WTC11 (cell line): ENCODE data around the gene FFAR3. TPM values are rescaled to one million over a fixed set of nuclear protein-coding genes. Genes with fewer than 3 reads are reported as not detected.

Experiments
- SMAD3 ChIP-seq: sonication (generic); formaldehyde crosslinking; IDR thresholded peaks from 2 replicates; pipeline ENCODE4 v1.8.0; 2022; ENCODE audit warnings: missing genetic modification reagents, mild to moderate bottlenecking, borderline replicate concordance
- microRNA-seq: library from miRNA; unstranded; fragments of <30 nt; microRNA quantifications from one replicate; pipeline ENCODE4 v1.2.0, GENCODE V29; 2022; ENCODE audit warnings: borderline number of aligned reads
- total RNA-seq: library from RNA; stranded (reverse); gene quantifications from 3 replicates; pipeline ENCODE4 v1.2.3, GENCODE V29; 2021

FFAR3 gene
- total RNA-seq, 1 experiment from 2014 or later, result not detected

DNA sequence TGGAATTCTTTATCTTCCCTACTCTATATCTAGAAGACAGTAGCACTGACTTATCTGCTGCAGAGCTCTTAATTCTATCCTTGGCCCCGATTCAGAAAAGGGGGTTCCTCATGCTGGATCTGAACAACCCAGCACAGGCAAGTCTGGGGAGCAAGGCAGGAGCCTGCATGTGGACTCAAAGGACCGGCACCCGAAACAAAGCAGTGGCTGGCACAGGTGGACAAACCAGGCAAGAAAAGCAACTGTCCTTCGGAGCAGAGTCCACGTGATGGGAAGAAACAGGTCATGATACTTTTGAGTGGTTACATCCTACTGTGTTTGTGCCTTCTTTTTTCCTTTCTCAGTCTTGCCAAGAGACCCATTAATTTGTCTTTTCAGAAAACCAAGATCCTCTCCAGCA lies 50.9 kb downstream of the FFAR3 start (continued):
- TF ChIP-seq SMAD3 (CRISPR knock-in tag), result no peak
- TF ChIP-seq, all 79 proteins: peak for 0

Small RNAs within 50 kb of the gene (microRNA-seq; reads per million reads assigned to microRNA genes)
- gene MIR5196, result not detected

Other genes starting within 250 kb of the FFAR3 start
- 1.0 to 1.8 TPM (median 1.2 TPM) in 3 replicates for gene FXYD3, start 242.6 kb upstream of the FFAR3 start, total RNA-seq
- 14.2 to 15.7 TPM (median 15.1 TPM) in 3 replicates for gene LGI4, start 223.4 kb upstream of the FFAR3 start, total RNA-seq
- 11.3 to 13.4 TPM (median 13.3 TPM) in 3 replicates for gene FXYD1, start 219.6 kb upstream of the FFAR3 start, total RNA-seq
- 16.7 to 16.9 TPM (median 16.9 TPM) in 3 replicates for gene FXYD7, start 215.2 kb upstream of the FFAR3 start, total RNA-seq
- 114 to 135 TPM (median 128 TPM) in 3 replicates for gene FXYD5, start 203.7 kb upstream of the FFAR3 start, total RNA-seq
- 0.16 to 0.20 TPM in 2 of 3 replicates, not detected in the other for gene FAM187B, start 129.7 kb upstream of the FFAR3 start, total RNA-seq
- gene LSR, start 109.5 kb upstream of the FFAR3 start, total RNA-seq, result 126 to 132 TPM (median 130 TPM) in 3 replicates
- 109 to 127 TPM (median 120 TPM) in 3 replicates for gene USF2, start 89.5 kb upstream of the FFAR3 start, total RNA-seq
- 0.11 to 0.22 TPM (median 0.14 TPM) in 3 replicates for gene HAMP, start 75.9 kb upstream of the FFAR3 start, total RNA-seq
- gene MAG, start 66.3 kb upstream of the FFAR3 start, total RNA-seq, result 0.23 to 0.53 TPM (median 0.46 TPM) in 3 replicates
- 0.28 to 1.1 TPM (median 0.55 TPM) in 3 replicates for gene CD22, start 29.3 kb upstream of the FFAR3 start, total RNA-seq
- 0.07 TPM in 1 of 3 replicates, not detected in the others for gene FFAR1, start 10.6 kb upstream of the FFAR3 start, total RNA-seq
- not detected in 3 replicates for gene GPR42, start 12.6 kb downstream of the FFAR3 start, total RNA-seq
- not detected in 3 replicates for gene FFAR2, start 89.8 kb downstream of the FFAR3 start, total RNA-seq
- 1.3 to 3.2 TPM (median 1.7 TPM) in 3 replicates for gene KRTDAP, start 132.0 kb downstream of the FFAR3 start, total RNA-seq
- gene DMKN, start 155.2 kb downstream of the FFAR3 start, total RNA-seq, result 284 to 302 TPM (median 285 TPM) in 3 replicates
- gene SBSN, start 169.9 kb downstream of the FFAR3 start, total RNA-seq, result 0.15 to 0.39 TPM in 2 of 3 replicates, not detected in the other
- 0.20 to 0.30 TPM in 2 of 3 replicates, not detected in the other for gene GAPDHS, start 175.0 kb downstream of the FFAR3 start, total RNA-seq
- 132 to 135 TPM (median 132 TPM) in 3 replicates for gene TMEM147, start 187.2 kb downstream of the FFAR3 start, total RNA-seq
- 0.59 to 1.2 TPM (median 1.1 TPM) in 3 replicates for gene ATP4A, start 205.2 kb downstream of the FFAR3 start, total RNA-seq
- not detected in 3 replicates for gene PMIS2, start 227.7 kb downstream of the FFAR3 start, total RNA-seq